Activated CD4-positive, alpha-beta T cell treated with anti-CD3 and anti-CD28 coated beads for 36 hours (primary cell): ENCODE data around the gene BIN1. TPM values are rescaled to one million over a fixed set of nuclear protein-coding genes. Genes with fewer than 3 reads are reported as not detected.
A peak's percentile ranks its signal among the peaks of the same experiment; 100 is the strongest.

Experiments used
- ATAC-seq: fragments of 200-7000 bp; cut with Tn5 transposase; one replicate; pipeline ENCODE4 v1.10.0; 2021; ENCODE audit warnings: mild to moderate bottlenecking, moderate library complexity
- CTCF ChIA-PET: fragments of 350-600 bp; sonication (Branson Sonifier 250); formaldehyde crosslinking; loops from one replicate; lab custom pipeline; 2021; ENCODE audit warnings: antibody characterized with exemption; lab: Charles Lee
- POLR2A ChIA-PET: fragments of 350-600 bp; sonication (Branson Sonifier 250); formaldehyde crosslinking; loops from one replicate; lab custom pipeline; 2021; ENCODE audit warnings: antibody characterized with exemption, inconsistent platforms; lab: Charles Lee
- DNase-seq: peaks from one replicate; pipeline ENCODE4 v3.0.0-alpha.2; 2020
- H3K27ac Mint-ChIP-seq: one replicate; pipeline ENCODE4 v1.8.0; 2021; ENCODE audit warnings: mixed read lengths
- H3K27me3 Mint-ChIP-seq: one replicate; pipeline ENCODE4 v1.8.0; 2021; ENCODE audit warnings: mixed read lengths
- H3K36me3 Mint-ChIP-seq: one replicate; pipeline ENCODE4 v1.8.0; 2021; ENCODE audit warnings: low read depth, mixed read lengths
- H3K4me1 Mint-ChIP-seq: one replicate; pipeline ENCODE4 v1.8.0; 2021; ENCODE audit warnings: mixed read lengths
- H3K4me3 Mint-ChIP-seq: one replicate; pipeline ENCODE4 v1.8.0; 2021; ENCODE audit warnings: mild to moderate bottlenecking, moderate library complexity, mixed read lengths
- H3K9me3 Mint-ChIP-seq: one replicate; pipeline ENCODE4 v1.8.0; 2021; ENCODE audit warnings: low read depth, mixed read lengths
- intact Hi-C, 2 experiments: fragments of 100-400 bp; cut with DNase I in 1 of 2; cut with micrococcal nuclease in 1 of 2; formaldehyde crosslinking; loops; one replicate each; pipeline versions ENCODE4 v1.14.2 to v1.15.1; 2022 to 2024; cut with DNase I, micrococcal nuclease
- total RNA-seq, 2 experiments: library from RNA; stranded (reverse); gene quantifications; one replicate each; pipeline ENCODE4 v1.2.3, GENCODE V29; 2021

BIN1 gene
- total RNA-seq, 2 experiments from 2014 or later: 65.2 to 71.0 TPM

DNA sequence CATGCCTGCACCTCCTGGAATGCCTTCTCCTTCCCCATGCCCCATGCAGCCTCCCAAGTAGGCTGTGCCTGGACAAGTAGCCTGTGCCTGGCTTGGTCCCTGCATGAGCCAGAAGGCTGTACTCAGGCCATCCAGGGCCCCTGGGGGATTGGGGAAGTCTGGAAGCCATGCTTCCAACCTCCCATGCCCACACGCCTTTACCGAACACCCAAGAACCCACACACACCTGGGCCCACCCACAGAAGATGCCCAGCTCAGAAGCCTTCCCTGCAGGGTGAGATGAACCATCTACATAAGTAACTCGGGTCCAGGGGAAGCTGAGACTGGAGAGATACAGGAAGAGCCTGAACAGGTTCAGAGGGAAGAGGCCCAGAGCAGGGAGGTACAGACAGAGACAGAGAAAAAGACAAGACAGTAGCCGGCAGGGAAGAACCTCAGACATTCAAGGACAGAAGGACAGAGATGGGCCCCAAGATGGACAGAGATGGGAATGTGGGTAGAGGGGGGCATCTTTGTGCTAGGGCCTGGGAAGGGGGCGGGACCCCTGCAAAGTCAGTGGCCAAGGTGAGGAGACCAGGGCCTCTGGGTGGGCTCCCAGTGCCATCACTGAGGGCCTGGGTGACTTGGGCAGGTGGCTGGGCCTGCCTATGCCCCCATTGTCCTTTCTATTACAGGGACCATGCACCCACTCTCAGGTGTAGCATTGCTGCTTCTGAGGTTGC is 4.3 kb downstream of the BIN1 start:
- Mint-ChIP-seq H3K4me1 (peaks cover 1% of the 10 kb centered on the region), H3K27ac (no peak overlapping the region), H3K27me3 (peaks cover 7% of the 10 kb centered on the region), H3K36me3 (no peaks in the 10 kb centered on the region), H3K4me3 (no peak overlapping the region), H3K9me3 (no peaks in the 10 kb centered on the region)
- ATAC-seq (no peak), DNase-seq (no peak)
- CTCF ChIA-PET: no interaction called here
- intact Hi-C loops: no loop called here
- POLR2A ChIA-PET: no interaction called here

DNA sequence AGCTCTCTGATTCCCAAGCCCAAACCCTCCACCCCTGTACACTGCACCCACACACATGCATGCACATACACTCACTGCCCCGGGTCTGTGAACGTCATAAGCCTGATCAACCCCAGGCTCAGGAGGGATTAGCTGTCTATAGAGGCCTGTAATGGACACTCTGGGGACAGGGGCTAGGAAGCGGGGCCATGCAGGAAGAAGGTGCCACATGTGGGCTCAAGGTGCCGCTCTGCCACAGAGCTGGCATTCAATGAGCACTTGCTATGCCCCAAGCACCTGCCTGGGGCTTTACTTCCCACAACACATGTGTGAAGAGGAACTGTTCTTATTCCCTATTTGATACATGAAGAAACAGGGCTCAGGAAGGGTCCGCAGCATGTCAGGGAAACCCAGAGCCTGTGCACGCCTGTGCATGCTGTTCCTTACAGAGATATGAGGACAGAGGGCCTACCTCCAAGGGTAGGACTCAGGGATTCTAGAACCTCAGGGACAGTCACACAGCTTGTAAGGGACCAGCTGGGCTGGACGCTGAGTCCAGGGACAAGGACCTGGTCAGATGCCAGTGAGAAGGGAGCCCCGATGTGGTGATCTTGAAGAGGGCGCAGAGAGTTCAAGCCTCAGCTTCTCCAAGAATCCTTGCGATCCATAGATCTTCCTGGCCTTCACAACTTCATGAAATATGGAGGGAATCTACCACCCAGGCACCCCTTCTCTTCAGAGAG is 5.0 kb downstream of the BIN1 start:
- no peak for DNase-seq
- Mint-ChIP-seq H3K4me3 (no peak overlapping the region), H3K36me3 (no peaks in the 10 kb centered on the region), H3K27me3 (peaks cover 6% of the 10 kb centered on the region), H3K4me1 (no peaks in the 10 kb centered on the region), H3K27ac (no peak overlapping the region), H3K9me3 (no peaks in the 10 kb centered on the region)
- no peak for ATAC-seq
- CTCF ChIA-PET: interaction anchor here (0.6 kb wide), 1 partner anchor 1625 kb away, joined by 3 read pairs; no protein-coding TSS in a partner anchor
- intact Hi-C loops: no loop called here
- POLR2A ChIA-PET: interaction anchor here (0.5 kb wide), 1 partner anchor 110 kb away, joined by 4 read pairs; no protein-coding TSS in a partner anchor

DNA sequence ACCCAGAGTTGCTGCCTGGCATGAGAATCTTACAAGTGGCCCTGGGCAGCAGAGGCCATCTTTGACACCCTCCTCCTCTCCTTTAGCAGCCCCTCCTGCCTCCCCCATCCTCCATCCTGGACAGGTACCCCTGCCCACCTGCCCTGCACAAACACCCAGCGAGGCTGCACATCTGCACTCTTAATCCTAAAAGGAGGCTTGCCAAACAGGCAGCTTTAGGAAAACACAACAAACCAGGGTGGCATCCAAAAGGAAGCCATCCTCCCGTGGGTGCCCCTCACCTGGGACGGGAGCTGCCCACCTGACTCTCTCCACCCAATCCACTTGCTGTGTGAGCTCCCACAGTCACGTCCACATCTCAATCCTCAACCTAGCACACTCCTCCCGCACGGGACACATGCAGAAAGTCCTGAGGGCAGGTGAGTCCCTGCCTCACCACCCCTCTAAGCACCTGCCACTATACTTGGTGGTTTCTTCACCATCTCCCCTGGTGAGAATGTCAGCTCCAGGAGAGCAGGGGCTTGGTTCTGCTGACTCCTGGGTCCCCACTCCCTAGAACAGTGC is 5.8 kb downstream of the BIN1 start:
- POLR2A ChIA-PET: interaction anchor here (0.5 kb wide), 1 partner anchor 110 kb away, joined by 4 read pairs; no protein-coding TSS in a partner anchor
- ATAC-seq: no peak

DNA sequence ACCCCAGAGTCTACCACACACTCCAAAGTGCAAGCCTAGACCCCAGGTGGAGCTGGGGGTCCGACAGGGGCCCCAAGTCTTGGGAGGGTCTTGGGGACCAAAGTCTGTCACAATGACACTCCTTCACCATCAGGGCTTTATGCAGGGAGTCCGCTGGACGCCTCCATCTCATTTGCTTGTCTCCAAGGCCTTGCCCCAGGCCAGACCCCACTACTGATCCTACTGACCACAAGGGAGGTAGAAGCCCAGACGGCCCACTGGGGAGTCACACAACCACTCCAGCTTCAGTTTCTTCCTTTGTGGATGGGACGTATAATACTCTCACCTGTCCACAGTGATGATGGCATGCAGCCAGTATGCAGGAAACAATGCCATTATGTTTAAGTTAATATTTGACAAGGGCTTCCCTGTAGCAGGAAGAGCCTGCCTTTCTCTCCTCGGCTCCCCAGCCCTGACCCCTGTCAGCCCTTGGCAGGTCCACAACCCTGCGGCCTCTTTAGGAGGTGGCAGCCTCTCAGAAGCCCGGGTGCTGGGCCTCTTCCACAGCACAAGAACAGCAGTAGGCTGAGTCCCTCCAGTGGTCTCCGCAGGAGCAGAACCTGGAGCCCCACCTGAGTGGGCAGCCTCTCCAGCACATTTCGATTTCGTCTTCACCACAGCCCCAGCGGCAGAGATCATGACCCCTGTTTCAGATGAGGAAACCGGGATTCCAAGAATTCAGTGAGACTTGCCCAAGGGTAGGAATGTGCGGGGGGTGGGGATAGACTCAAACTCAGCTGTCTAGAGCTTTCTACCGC is 6.5 kb downstream of the BIN1 start:
- Mint-ChIP-seq H3K4me1 (no peaks in the 10 kb centered on the region), H3K4me3 (no peak overlapping the region), H3K36me3 (no peaks in the 10 kb centered on the region), H3K9me3 (no peaks in the 10 kb centered on the region), H3K27me3 (peaks cover 6% of the 10 kb centered on the region), H3K27ac (no peak overlapping the region)
- ATAC-seq (no peak), DNase-seq (no peak)
- POLR2A ChIA-PET: no interaction called here
- intact Hi-C loops: no loop called here
- CTCF ChIA-PET: no interaction called here

More for the DNA sequence above, 5.8 kb downstream of the BIN1 start:
- H3K36me3 Mint-ChIP-seq: no peaks in the 10 kb centered on the region
- intact Hi-C loops: no loop called here
- CTCF ChIA-PET: no interaction called here
- no peak overlapping the region for H3K4me3 Mint-ChIP-seq
- H3K27me3 Mint-ChIP-seq: peaks cover 6% of the 10 kb centered on the region
- no peaks in the 10 kb centered on the region for H3K9me3 Mint-ChIP-seq
- no peak for DNase-seq
- H3K27ac Mint-ChIP-seq: no peak overlapping the region
- no peaks in the 10 kb centered on the region for H3K4me1 Mint-ChIP-seq

DNA sequence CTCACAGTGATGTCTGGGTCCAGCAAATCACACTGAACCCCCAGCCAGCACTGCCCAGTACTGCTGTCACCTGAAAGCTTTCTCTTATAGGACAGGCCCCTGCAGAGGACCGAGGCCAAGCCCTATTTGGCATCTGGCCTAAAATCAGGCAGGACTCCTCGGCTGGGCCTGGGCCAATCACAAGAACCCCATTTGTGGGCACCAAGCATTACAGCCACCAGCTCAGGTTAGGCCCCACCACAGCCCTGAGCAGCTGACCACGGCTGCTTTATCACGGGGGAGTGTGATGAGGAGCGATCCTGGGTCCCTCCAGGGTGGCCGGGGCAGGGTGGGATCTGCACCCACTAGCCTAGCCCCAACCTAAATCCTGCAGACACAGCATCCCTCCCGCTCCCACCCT is 8.2 kb downstream of the BIN1 start:
- no peak overlapping the region for H3K4me3 Mint-ChIP-seq
- no peaks in the 10 kb centered on the region for H3K4me1 Mint-ChIP-seq
- H3K27me3 Mint-ChIP-seq: no peaks in the 10 kb centered on the region
- H3K27ac Mint-ChIP-seq: no peak overlapping the region
- ChIA-PET POLR2A (no interaction called here), CTCF (interaction anchor here (0.6 kb wide), 1 partner anchor 29 kb away, joined by 4 read pairs; no protein-coding TSS in a partner anchor)
- no peaks in the 10 kb centered on the region for H3K9me3 Mint-ChIP-seq
- intact Hi-C loops: no loop called here
- ATAC-seq (no peak), DNase-seq (no peak)
- H3K36me3 Mint-ChIP-seq: no peaks in the 10 kb centered on the region

DNA sequence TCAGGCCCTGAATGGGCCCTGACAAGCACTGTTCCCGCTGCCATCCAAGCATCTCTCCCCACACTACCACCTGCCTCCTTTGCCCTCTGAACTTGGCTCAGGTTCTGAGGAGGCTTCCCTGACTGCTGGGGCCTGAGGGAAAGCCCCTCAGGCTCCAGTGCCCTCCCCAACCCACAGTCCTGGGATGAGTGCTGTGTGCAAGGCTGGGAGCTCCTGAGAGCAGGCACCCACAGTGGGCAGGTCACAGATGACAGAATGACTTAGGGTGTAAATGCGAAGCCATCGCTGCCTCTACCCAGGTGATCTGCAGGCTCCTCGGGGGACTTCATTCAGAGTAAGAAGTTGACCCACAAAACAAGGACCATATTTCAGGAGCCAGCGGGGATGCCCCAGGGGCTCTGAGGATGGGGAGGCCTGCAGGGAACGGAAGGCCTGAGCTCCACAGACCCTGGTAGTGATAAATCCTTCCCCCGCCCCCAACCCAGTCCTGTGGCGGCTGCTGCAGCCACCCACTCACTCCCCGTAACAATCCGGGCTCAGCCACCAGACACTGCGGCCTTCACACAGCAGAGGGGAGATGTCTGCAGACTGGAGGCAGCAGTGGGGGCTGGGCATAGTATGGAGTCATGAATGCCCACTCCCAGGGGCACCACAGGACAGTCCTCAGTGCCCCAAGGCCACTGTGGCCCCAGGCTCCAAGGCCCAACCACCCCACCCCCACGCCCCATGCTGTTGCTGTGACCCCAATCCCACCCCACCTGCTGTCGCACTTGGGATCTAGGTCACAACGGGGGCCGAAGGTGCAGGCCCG is 8.9 kb downstream of the BIN1 start:
- CTCF ChIA-PET: interaction anchor here (0.6 kb wide), 1 partner anchor 30 kb away, joined by 4 read pairs; no protein-coding TSS in a partner anchor
- Mint-ChIP-seq H3K27ac (no peak overlapping the region), H3K4me1 (peaks cover 4% of the 10 kb centered on the region), H3K27me3 (no peaks in the 10 kb centered on the region), H3K9me3 (no peaks in the 10 kb centered on the region), H3K4me3 (no peak overlapping the region), H3K36me3 (no peaks in the 10 kb centered on the region)
- POLR2A ChIA-PET: no interaction called here
- DNase-seq (no peak), ATAC-seq (peak; percentile 24)
- intact Hi-C loops: no loop called here

DNA sequence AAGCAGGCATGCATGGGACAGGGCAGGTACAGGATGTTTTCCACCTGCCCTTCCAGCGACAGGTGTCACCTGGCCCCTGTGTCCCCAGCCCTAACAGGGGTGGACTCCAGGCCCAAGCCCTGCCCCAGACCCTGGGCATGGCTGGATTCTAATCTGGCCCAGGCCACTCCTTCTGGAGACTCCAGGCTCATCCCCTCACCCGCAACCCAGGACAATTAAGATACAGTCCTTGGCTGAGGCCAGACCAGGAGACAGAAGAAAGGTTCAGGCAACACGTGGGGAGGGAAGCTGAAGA is 9.5 kb downstream of the BIN1 start:
- no peak overlapping the region for H3K4me3 Mint-ChIP-seq
- ATAC-seq (no peak), DNase-seq (no peak)
- H3K27ac Mint-ChIP-seq: no peak overlapping the region
- CTCF ChIA-PET: no interaction called here
- POLR2A ChIA-PET: no interaction called here
- H3K36me3 Mint-ChIP-seq: no peaks in the 10 kb centered on the region
- H3K4me1 Mint-ChIP-seq: peaks cover 4% of the 10 kb centered on the region
- intact Hi-C loops: no loop called here
- H3K27me3 Mint-ChIP-seq: no peaks in the 10 kb centered on the region
- H3K9me3 Mint-ChIP-seq: no peaks in the 10 kb centered on the region

DNA sequence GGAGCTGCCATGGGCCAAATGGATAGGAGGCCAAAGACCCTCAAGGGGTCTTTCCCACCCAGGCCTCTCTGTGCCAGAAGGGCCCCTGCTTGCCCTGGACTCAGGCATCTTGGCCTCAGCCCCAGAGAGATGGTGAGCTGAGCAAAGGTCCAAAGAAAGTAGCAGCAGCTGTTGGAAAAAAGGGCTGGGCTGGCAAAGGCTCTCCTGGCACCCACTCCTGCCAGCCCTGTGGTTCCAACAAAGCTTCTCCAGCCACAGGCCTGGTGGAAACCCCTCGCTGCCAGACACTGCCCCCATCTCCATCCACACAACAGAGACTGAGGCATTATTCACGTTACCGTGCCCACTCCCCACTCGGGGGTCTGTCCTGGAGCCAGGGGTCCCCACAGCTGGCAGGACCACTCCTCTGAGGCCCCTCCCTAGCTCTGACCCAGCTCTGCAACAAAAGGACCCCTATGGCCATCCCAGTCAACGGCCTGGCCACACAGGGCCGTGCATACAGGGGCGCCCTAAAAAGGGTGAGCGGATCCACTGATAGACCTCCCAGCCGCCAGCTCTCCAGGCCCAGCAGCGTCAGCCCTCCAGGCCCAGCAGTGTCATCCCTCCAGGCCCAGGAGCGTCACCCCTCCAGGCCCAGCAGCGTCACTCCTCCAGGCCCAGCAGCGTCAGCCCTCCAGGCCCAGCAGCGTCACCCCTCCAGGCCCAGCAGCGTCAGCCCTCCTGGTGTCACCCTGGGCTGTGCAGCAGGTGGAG is 10.1 kb downstream of the BIN1 start:
- no peak overlapping the region for H3K4me3 Mint-ChIP-seq
- DNase-seq: peak; percentile 0
- H3K27ac Mint-ChIP-seq: no peak overlapping the region
- intact Hi-C loops: no loop called here
- H3K27me3 Mint-ChIP-seq: no peaks in the 10 kb centered on the region
- no peak for ATAC-seq
- no peaks in the 10 kb centered on the region for H3K36me3 Mint-ChIP-seq
- H3K4me1 Mint-ChIP-seq: peaks cover 4% of the 10 kb centered on the region
- ChIA-PET CTCF (interaction anchor here (0.9 to 1.2 kb wide), 3 partner anchors 11 to 29 kb away, joined by 3 to 4 read pairs (median 3); no protein-coding TSS in a partner anchor), POLR2A (no interaction called here)
- H3K9me3 Mint-ChIP-seq: no peaks in the 10 kb centered on the region

DNA sequence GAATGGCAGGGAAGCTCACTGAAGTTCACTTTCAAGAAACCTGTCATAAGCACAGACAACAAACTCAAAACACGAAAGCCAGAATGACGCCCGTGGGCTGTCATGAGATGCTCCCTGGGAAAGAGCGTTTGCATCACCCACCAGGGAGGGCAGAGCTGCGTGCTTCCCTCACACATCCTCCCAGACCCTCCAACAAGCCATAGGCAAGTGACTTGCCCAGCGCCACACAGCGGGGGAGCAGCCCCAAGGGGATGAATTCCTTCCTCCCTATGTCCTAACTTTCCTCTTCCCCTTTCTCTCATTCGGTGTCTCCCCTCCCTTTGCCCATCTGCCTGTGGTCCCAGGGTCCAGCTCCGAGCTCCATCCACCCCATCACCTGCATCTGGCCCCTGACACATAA is 10.7 kb downstream of the BIN1 start:
- ChIA-PET POLR2A (no interaction called here), CTCF (interaction anchor here (0.9 to 1.2 kb wide), 3 partner anchors 11 to 28 kb away, joined by 3 to 4 read pairs (median 3); no protein-coding TSS in a partner anchor)
- H3K9me3 Mint-ChIP-seq: no peaks in the 10 kb centered on the region
- H3K4me3 Mint-ChIP-seq: no peak overlapping the region
- no peak overlapping the region for H3K27ac Mint-ChIP-seq
- H3K4me1 Mint-ChIP-seq: peaks cover 4% of the 10 kb centered on the region
- no peaks in the 10 kb centered on the region for H3K27me3 Mint-ChIP-seq
- no peaks in the 10 kb centered on the region for H3K36me3 Mint-ChIP-seq
- ATAC-seq: peak; percentile 42
- peak; percentile 22 for DNase-seq
- intact Hi-C loops: no loop called here

DNA sequence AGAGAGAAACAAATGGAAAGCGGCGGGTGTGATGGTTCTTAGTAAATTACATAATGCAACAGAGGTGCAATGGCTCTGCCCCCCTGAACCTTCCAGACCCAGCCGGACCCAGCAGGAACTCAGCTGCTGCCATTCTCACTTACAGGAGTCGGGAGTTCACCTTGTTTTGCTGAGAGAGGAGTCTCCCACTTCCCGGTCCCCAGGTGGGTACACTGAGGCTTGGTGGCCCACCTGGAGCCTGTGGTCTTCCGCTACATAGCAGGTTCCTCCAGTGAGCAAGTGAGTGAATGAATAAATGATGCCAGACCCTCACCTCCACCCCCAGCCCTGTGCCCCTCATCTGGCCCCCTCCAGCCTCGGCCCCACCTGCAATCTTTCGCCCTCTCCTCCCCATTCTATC is 11.2 kb downstream of the BIN1 start:
- H3K36me3 Mint-ChIP-seq: no peaks in the 10 kb centered on the region
- H3K9me3 Mint-ChIP-seq: no peaks in the 10 kb centered on the region
- intact Hi-C loops: no loop called here
- peaks cover 4% of the 10 kb centered on the region for H3K4me1 Mint-ChIP-seq
- H3K27ac Mint-ChIP-seq: no peak overlapping the region
- DNase-seq (peak; percentile 0), ATAC-seq (no peak)
- CTCF ChIA-PET: interaction anchor here (1.1 to 1.2 kb wide), 2 partner anchors 10 to 28 kb away, joined by 3 to 4 read pairs; no protein-coding TSS in a partner anchor
- H3K27me3 Mint-ChIP-seq: no peaks in the 10 kb centered on the region
- no peak overlapping the region for H3K4me3 Mint-ChIP-seq
- POLR2A ChIA-PET: no interaction called here
